HG03432 (cell line): ENCODE measurements around the gene GPR137C.
"Not testable (repeated sequence)": the region's sequence is repeated elsewhere in the genome, so short reads cannot be mapped to it uniquely, and the experiment has no call there.

Source experiments
- ATAC-seq: cut with Tn5 transposase; IDR thresholded peaks from one replicate; pipeline ENCODE4 v1.9.1; 2021; ENCODE audit warnings: mild to moderate bottlenecking, moderate library complexity; ENCODE audit not compliant: unreplicated experiment

GPR137C gene

DNA sequence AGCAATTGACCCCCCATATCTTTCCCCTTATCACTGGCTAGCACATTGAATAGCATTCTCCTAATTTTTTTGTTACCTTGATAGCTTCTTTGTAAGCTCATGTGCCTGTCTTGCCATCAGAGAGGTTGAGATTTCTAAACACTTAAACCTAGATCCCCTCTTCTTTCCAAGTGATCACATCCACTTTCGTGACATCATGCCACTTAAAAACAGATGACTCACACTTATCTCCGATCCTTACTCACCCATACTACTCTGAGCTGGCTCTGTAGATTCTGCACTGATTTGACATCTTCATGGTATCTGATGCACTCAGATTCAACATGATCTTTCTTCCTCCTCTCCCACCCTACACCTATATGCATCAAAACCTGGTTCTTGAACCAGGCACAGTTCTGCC lies 10.5 kb downstream of the GPR137C start:
- ATAC-seq: no peak

DNA sequence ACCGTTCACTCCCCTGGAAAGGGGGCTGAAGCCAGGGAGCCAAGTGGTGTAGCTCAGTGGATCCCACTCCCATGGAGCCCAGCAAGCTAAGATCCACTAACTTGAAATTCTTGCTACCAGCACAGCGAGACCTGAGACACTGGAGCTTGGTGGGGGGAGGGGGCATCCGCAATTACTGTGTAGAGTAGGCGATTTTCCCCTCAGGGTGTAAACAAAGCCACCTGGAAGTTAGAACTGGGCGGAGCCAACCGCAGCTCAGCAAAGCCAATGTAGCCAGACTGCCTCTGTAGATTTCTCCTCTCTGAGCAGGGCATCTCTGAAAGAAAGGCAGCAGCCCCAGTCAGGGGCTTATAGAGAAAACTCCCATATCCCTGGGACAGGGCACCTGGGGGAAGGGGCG lies 15.8 kb downstream of the GPR137C start:
- not testable (repeated sequence) for ATAC-seq

DNA sequence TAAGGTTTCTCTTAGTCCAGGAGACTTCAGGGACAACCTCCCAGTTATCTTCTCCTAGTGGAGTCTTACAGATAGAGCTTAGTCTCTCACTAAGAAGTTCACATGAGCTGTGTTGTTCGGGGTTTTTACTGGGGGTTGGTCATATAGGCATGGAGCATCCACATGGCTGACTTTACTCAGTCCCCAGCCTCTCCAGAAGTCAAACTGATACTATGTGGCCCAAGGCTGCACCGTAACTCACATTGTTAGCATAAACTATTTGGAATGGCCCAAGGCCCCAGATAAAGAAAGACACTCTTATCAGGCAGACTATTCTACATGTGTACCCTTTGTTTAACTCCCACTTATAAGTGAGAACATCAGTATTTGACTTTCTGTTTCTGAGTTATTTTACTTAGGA lies 23.2 kb downstream of the GPR137C start:
- ATAC-seq: no peak

DNA sequence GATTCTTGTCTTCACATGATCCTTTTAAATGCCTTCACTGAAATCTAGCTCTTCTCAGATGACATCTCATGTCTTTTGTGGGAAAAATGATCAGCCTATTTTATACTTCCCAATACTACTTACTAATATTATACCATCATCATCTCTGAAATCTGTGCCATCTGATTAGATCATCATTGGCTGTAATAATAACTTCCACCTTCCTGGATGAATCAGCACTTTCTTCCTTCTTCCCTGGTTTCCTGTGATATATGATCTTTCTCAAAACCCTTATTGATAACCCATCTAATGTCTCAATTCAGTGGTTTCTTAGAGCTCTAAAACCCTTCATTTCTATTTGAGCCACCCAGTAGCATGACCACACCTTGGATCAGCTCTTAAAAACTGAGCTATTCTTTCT lies 30.9 kb downstream of the GPR137C start:
- ATAC-seq: no peak

DNA sequence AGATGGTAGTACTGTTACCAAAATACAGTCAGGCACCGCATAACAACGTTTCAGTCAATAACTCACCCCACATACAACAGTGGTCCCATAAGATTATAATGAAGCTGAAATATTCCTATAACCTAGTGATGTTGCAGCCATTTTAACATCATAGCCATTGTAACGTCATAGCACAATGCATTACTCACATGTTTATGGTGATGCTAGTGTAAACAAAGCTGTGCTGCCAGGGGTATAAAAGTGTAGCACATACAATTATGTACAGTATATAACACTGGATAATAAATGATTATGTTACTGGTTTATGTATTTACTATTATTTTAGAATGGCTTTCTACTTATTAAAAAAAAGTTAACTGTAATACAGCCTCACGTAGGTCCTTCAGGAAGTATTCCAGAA lies 37.0 kb downstream of the GPR137C start:
- no peak for ATAC-seq

DNA sequence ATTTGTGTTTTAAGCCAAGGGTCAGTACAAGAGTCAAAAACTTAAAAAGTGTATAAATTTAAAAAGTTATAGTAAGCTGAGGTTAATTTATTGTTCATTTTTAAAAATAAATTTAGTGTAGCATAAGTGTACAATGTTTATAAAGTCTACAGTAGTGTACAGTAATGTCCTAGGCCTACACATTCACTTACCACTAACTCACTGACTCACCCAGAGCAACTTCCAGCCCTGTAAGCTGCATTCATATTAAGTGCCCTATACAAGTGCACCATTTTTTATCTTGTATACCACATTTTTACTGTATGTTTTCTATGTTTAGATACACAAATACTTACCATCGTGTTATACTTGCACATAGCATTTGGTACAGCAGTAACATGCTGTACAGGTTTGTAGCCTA lies 37.7 kb downstream of the GPR137C start:
- no peak for ATAC-seq

DNA sequence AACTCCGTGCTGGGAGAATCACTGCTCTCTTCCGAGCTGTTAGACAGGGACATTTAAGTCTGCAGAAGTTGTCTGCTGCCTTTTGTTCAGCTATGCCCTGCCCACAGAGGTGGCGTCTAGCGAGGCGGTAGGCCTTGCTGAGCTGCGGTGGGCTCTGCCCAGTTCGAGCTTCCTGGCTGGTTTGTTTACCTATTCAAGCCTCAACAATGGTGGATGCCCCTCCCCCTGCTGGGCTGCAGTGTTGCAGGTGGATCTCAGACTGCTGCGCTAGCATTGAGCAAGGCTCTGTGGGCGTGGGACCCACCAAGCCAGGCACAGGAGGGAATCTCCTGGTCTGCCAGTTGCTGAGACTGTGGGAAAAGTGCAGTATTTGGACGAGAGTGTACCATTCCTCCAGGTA lies 43.7 kb downstream of the GPR137C start:
- ATAC-seq: no peak

DNA sequence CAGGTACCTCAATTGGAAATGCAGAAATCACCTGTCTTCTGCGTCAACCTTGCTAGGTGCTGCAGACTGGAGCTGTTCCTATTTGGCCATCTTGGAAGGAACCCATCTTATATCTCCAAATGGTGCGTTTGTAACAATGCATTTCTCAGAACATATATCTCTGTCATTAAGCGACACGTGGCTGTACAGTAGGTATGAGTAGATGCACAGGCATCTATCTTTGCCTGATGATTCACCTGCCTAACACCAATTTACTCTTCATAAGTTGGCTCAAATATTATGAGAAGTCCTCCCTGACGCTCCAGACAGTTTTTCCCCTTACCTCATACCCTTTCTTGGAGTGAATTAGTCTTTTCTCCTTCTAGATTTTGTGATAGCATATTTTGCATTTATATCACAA lies 44.2 kb downstream of the GPR137C start:
- no peak for ATAC-seq

DNA sequence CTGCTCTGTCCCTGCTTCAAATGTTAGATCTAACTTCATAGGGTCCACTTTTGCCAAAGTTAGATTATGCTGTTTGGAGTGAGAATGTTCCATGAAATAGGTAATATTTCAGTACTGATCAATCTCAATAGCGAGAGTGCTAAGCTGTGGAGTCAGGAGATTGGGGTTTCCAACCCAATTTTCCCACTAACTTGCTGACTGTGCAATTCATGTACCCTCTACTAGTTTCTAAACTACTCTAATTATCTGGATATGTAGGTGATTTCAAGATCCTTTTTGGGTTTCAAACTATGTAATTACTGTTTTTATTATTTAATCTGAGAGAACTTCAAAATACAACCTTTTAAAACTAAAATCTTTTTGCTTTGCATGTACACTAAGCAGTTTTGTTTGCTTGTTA lies 45.9 kb downstream of the GPR137C start:
- no peak for ATAC-seq

DNA sequence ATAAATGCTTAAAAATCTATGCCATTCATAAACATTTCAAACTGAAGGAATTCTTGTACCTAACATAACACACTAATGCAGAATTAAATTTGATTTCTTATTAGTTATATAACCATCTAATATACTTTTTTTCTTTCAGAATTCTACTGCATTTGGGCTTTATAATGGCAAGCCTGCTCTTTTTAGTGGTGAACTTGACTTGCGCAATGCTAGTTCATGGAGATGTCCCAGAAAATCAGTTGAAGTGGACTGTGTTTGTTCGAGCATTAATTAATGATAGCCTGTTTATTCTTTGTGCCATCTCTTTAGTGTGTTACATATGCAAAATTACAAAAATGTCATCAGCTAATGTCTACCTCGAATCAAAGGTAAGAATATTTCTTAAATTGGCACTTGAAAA lies 47.3 kb downstream of the GPR137C start:
- ATAC-seq: no peak

DNA sequence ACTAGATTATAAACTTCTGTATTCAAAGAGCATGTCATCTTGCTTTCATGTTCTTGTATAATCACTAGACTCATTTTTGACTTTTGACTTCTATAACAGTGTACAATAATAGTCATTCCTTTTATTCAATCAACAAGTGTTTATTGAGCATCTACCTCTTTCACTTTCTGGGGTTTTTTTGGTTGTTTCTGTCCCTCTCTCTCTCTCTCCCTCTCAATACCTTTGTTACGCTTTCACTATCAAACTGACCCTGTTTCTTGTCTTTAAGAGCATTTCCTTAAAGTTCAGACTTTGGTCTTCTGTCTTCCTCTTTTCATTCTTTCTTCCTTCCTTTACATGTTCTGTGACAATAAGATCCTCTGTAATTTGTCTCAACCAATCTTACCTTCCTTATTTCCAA lies 49.5 kb downstream of the GPR137C start:
- peak; percentile 53 for ATAC-seq

DNA sequence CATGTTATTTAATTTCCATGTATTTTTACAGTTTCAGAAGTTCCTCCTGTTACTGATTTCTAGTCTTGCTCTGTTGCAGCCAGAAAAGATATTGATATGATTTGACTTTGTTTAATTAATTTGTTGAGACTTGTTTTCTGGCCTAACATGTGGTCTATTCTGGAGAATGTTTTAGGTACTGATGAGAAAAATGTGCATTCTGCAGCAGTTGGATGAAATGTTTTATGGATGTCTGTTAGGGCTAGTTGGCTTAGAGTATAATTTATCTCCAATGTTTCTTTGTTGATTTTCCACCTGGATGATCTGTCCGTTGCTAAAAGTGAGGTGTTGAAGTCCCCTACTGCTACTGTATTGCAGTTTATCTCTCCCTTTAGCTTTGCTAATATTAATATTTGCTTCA lies 54.4 kb downstream of the GPR137C start:
- ATAC-seq: no peak

DNA sequence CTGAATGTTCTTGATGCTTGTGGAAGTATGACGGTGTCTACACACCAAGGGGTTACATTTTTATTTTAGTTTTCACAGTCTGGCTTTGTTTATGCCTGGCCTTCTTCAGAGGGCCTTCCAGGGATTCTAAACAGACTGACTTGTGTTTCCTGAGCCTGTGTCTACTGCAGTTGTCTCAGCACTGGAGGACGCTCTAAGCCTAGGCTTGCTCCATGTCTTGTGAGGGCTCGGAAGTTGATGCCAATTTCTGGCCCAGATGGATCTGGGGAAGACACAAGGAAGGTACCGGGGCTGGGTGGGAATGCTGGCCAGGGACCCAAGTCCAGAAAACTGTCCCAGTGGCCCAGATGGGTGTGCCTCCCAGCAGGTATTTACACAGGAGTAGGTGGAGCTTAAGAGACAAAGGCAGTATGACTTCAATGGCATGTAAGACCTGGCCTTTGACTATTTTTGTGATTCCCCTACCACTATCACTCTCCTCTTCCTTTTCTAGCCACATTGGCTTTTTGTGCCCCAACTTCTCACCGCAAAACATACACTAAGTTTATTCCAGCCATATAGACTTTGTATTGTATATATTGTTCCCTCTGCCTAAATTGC lies 56.9 kb downstream of the GPR137C start:
- no peak for ATAC-seq

DNA sequence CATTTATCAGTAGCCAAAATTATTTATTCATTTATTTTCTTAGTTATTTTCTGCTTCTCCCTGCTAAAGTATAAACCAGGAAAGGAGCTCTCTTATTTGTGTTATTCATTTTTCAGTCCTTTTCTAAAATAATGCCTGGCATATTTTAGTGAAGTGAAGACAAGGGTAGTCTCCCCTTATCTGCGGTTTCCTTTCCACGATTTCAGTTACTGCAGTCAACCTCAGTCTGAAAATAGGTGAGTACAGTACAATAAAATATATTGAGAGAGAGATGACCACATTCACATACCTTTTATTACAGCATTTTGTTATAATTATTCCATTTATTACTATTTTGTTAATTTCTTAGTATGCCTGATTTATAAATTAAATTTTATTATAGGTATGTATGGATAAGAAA lies 57.6 kb downstream of the GPR137C start:
- no peak for ATAC-seq

DNA sequence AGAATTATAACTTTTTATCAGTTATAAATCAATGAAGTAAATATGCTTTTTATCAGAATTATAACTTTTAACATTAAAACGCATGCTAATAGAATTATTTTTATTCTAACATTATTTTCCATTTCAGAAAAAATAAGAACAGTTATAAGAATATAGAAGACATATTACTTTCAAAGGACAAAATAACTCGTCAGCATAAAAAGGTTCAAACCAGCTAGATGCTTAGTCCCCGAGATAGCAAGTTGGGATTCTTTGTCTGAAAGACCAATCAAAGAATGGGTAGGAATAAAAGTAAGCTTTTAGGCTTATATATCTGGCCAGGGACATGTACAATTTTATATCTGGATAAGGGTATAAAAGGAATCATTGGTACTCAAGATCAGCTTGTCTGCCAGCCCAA lies 66.0 kb downstream of the GPR137C start:
- ATAC-seq: no peak

DNA sequence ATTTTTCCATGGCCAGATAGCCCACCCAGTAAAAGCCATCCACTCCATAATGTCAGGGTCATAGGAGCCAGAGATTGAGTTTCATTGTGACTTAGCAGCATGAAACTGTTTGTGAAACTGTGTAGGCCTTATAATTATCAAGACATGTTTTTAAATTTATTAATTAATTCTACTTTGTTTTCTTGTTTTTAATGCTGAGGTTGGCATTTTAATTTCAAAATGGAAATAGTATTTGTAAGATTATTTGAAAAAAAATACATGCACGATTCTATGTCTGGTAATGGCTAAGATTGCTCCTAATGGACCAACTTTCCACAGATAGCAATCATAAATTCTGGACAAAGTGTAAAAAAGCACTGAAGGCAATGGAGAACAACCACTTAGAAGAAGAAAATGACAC lies 67.1 kb downstream of the GPR137C start:
- no peak for ATAC-seq

DNA sequence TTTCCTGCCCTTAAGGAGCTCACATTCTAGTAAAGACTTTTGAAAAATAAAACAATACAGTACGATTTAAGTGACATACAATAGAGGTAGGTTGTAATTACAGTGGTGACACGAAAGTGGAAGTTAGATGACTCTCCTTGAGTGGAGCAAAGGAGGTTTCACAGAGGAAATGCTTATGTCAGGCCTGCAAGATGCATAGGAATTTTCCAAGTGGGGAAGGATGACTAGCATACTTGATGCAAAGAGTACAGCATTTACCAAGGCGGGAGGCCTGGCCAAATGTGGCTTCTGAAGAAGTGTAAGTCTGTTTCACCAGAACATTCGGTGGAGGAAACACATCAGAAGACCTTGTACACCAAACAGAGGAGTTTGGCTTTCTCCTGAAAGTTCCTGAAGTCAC lies 87.5 kb downstream of the GPR137C start:
- no peak for ATAC-seq

DNA sequence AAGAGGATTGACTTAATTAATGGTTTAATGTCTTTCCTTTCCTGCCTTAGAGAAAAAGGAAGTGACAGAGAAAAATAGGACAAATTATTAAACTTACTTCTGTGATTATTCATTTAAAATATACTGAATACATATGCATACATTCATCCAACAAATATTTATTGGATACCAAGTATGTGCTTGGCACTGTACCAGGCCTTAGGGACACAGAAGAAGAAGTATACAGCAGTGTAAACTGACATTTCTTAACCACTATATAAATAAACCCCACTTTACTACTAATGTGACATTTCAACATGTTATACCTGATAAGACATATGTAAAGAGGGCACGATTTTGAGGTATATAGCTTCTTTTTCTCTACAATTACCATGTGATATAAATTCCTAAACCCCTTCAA lies 89.1 kb downstream of the GPR137C start:
- no peak for ATAC-seq

DNA sequence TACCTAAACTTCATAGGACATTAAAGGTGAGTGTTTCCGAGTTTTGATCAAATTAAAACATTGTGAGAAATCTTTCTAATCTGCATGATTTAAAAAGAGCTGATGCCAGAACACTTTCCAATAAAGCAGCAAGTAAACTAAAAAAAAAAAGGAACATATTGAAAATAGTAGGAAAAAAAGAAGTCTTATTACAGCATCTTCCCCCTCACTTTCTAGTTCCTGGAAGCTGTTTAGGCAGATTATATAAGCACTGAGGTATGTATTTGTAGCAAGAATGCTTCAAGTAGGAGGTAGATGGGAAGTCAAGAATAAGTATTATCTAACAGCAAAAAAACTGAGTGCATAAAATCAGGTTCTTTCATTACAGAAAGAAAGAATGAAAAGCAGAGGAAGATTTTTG lies 96.9 kb downstream of the GPR137C start:
- no peak for ATAC-seq

DNA sequence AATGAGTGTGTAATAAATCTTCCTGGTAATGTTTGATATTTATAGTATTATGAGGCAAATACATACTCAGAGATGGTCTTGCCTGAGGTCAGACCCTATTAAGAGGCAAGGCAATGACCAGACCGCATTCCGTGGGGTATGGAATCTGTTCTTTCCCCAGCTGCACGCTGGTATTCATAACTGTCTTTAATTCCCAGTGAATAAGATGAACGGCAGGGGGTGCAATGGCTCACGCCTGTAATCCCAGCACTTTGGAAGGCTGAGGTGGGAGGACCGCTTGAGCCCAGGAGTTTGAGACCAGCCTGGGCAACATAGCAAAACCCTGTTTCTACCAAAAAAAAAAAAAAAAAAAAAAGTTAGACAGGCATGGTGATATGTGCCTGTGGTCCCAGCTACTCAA lies 98.1 kb downstream of the GPR137C start:
- ATAC-seq: no peak

DNA sequence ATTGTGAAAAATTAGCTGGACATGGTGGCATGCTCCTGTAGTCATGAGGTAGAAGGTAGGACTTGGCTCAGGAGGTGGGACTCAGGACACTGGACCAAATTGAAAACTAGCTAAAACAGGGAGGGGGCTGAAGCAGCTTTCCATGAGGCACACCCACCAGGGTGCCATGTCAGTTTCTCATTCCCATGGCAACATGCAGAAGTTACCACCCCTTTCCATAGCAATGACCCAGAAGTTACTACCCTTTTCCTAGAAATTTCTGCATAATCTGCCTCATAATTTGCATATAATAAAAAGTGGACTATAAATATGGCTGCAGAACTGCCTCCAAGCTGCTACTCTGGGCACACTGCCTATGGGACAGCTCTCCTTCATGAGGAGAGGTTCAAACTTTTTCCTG lies 104.3 kb downstream of the GPR137C start:
- ATAC-seq: no peak

DNA sequence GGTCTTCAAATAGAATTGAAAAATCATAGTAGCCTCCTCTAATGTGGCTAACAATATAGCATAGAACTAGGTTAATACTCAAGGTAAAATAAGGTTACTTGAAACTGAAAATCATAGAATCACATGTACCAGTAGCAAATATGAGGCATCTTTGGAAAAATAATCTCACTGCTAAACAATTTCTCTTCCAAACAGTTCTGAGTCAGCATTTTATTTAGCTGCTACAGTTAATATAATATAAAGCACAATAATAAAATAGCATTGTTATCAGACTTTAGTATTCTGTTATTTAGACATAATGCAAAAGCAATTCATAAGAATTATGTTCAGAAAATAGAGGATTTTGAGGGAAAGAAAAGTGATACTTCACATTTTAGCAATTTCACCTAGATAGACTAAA lies 107.7 kb downstream of the GPR137C start:
- ATAC-seq: no peak

DNA sequence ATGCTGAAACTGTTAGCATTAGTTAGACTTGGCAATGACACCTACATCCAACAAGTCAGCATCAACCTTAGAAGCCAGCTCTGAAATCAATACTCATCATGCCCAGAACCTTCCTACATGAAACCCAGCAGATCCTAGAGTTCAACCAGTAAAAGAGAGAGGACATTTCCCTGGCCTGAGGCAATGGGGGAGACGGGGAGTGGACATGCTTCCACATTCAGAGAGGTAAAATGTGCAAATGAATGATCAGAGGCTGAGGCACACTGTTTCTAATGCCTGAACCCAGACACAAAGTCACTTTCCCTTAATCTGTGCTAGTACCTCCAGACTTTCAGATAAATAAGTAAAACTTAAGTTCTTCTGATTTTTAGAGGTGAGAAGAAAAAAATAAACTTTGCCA lies 108.2 kb downstream of the GPR137C start:
- no peak for ATAC-seq

DNA sequence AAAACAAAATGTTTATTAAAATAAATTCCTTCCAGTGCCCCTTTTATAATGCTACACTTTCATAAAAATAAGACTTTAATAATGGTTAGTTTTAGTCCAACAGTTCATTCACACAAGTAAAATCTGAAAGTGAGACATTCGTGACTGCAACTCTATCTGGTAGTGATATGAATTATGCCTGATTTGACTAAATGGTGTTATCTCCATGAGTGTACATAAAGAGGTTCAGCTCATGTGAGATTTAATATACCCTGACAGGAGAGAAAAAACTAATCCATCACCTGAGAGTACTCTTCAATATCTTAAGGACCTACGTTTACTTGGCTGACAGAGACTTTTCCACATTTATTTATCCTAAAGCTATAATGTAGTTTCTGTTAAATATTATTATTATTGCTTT lies 108.7 kb downstream of the GPR137C start:
- ATAC-seq: no peak
